IMR-90 (cell line): ENCODE data around the gene LEF1. TPM values are rescaled to one million over a fixed set of nuclear protein-coding genes. Genes with fewer than 3 reads are reported as not detected.
"Not testable (repeated sequence)": the region's sequence is repeated elsewhere in the genome, so short reads cannot be mapped to it uniquely, and the experiment has no call there.

Experiments
- ATAC-seq: fragments of 200-7000 bp; cut with Tn5 transposase; 2 replicates; pipeline ENCODE4 v1.9.1; 2020; ENCODE audit warnings: low read depth, mild to moderate bottlenecking, moderate library complexity
- BruUV-seq: library from RNA; stranded (reverse); fragments of 400-500 nt; replicated peaks from 2 replicates; lab custom pipeline; 2021; lab: Mats Ljungman, UMichigan
- CTCF ChIA-PET: fragments of 300-600 bp; formaldehyde crosslinking; extraction: SDS; loops from one replicate; lab custom pipeline; 2021; ENCODE audit warnings: antibody characterized with exemption; lab: Yijun Ruan, JAX
- POLR2A ChIA-PET: fragments of 300-600 bp; sonication (Branson Sonifier 250); formaldehyde crosslinking; loops from one replicate; lab custom pipeline; 2022; ENCODE audit warnings: antibody characterized with exemption; ENCODE audit not compliant: unreplicated experiment; lab: Charles Lee
- DNase-seq: peaks from one replicate; pipeline ENCODE4 v3.0.0; 2013
- H2AFZ ChIP-seq: replicated peaks from 2 replicates; pipeline ENCODE3; 2013; ENCODE audit warnings: low read length, mild to moderate bottlenecking; ENCODE audit not compliant: poor library complexity
- H2AK5ac ChIP-seq: 2 replicates; pipeline ENCODE4 v1.6.1; 2013; ENCODE audit warnings: low read depth, low read length, inconsistent platforms
- H2AK9ac ChIP-seq: replicated peaks from 2 replicates; pipeline ENCODE3; 2013; ENCODE audit warnings: mild to moderate bottlenecking, low read depth, low read length, moderate library complexity; ENCODE audit not compliant: poor library complexity
- H2BK120ac ChIP-seq: 2 replicates; pipeline ENCODE4 v1.6.1; 2013; ENCODE audit warnings: low read depth, low read length, inconsistent platforms
- H2BK15ac ChIP-seq: 3 replicates; pipeline ENCODE4 v1.6.1; 2013; ENCODE audit warnings: low read depth, low read length, inconsistent platforms
- H2BK20ac ChIP-seq: 2 replicates; pipeline ENCODE4 v1.6.1; 2013; ENCODE audit warnings: low read depth, mild to moderate bottlenecking, inconsistent platforms, low read length, moderate library complexity
- H2BK5ac ChIP-seq: 2 replicates; pipeline ENCODE4 v1.6.1; 2013; ENCODE audit warnings: mild to moderate bottlenecking, low read depth, low read length, inconsistent platforms; ENCODE audit not compliant: poor library complexity, severe bottlenecking
- H3K14ac ChIP-seq: replicated peaks from 2 replicates; pipeline ENCODE4 v1.6.1; 2013; ENCODE audit warnings: low read depth, low read length, inconsistent platforms
- H3K18ac ChIP-seq: 2 replicates; pipeline ENCODE4 v1.6.1; 2013; ENCODE audit warnings: low read depth, low read length, control low read depth
- H3K23ac ChIP-seq: 2 replicates; pipeline ENCODE4 v1.6.1; 2013; ENCODE audit warnings: low read depth, low read length, inconsistent platforms
- H3K27ac ChIP-seq: 2 replicates; pipeline ENCODE4 v1.5.1; 2013; ENCODE audit warnings: mild to moderate bottlenecking, control low read depth, low read length; ENCODE audit not compliant: insufficient read depth
- H3K27me3 ChIP-seq: 2 replicates; pipeline ENCODE4 v1.6.1; 2013; ENCODE audit warnings: low read length; ENCODE audit not compliant: control insufficient read depth, insufficient read depth
- H3K36me3 ChIP-seq: 2 replicates; pipeline ENCODE4 v1.6.1; 2013; ENCODE audit warnings: low read length, mixed read lengths; ENCODE audit not compliant: control insufficient read depth, insufficient read depth
- H3K4ac ChIP-seq: 2 replicates; pipeline ENCODE4 v1.6.1; 2013; ENCODE audit warnings: low read depth, low read length, inconsistent platforms
- H3K4me1 ChIP-seq: 2 replicates; pipeline ENCODE4 v1.6.1; 2013; ENCODE audit warnings: low read length, mixed read lengths; ENCODE audit not compliant: control insufficient read depth, insufficient read depth
- H3K4me2 ChIP-seq: 2 replicates; pipeline ENCODE4 v1.6.1; 2013; ENCODE audit warnings: low read depth, mild to moderate bottlenecking, control low read depth, low read length, moderate library complexity
- H3K4me3 ChIP-seq: 2 replicates; pipeline ENCODE4 v1.5.1; 2013; ENCODE audit warnings: low read depth, mild to moderate bottlenecking, control low read depth, low read length, moderate library complexity; ENCODE audit not compliant: insufficient read depth
- H3K56ac ChIP-seq: 2 replicates; pipeline ENCODE4 v1.6.1; 2013; ENCODE audit warnings: low read length, inconsistent platforms; ENCODE audit not compliant: insufficient read depth; ENCODE audit errors: extremely low read depth
- H3K79me1 ChIP-seq, 2 experiments: 2 replicates each; pipeline ENCODE4 v1.6.1; 2013; ENCODE audit warnings: low read length in 2 of 2, inconsistent platforms in 1 of 2, low read depth in 1 of 2
- H3K9ac ChIP-seq: 2 replicates; pipeline ENCODE4 v1.6.1; 2013; ENCODE audit warnings: low read depth, low read length, control low read depth
- H3K9me1 ChIP-seq: 2 replicates; pipeline ENCODE4 v1.6.1; 2013; ENCODE audit warnings: low read length, inconsistent platforms; ENCODE audit not compliant: insufficient read depth
- H3K9me3 ChIP-seq: 2 replicates; pipeline ENCODE4 v1.6.1; 2013; ENCODE audit warnings: low read length; ENCODE audit not compliant: control insufficient read depth, insufficient read depth
- H4K20me1 ChIP-seq: 2 replicates; pipeline ENCODE4 v1.6.1; 2013; ENCODE audit warnings: low read length, inconsistent platforms; ENCODE audit not compliant: insufficient read depth
- H4K5ac ChIP-seq: 2 replicates; pipeline ENCODE4 v1.6.1; 2013; ENCODE audit warnings: mild to moderate bottlenecking, low read depth, low read length, control low read depth
- H4K8ac ChIP-seq, 2 experiments: 2 replicates each; pipeline ENCODE4 v1.6.1; 2013; ENCODE audit warnings: low read depth in 2 of 2, low read length in 2 of 2, control low read depth in 1 of 2, inconsistent platforms in 1 of 2
- H4K91ac ChIP-seq: 2 replicates; pipeline ENCODE4 v1.6.1; 2013; ENCODE audit warnings: low read depth, low read length, inconsistent platforms; ENCODE audit not compliant: insufficient read depth
- WGBS, 2 experiments: methylation state at CpG; one replicate each; pipeline versions ENCODE4 v1.1.5 to v1.1.7; 2013; ENCODE audit warnings: missing lambda C conversion rate in 2 of 2; ENCODE audit not compliant: insufficient read length in 1 of 2; ENCODE audit errors: extremely low coverage in 2 of 2; 5-methylcytosine and 5-hydroxymethylcytosine counted together
- dilution Hi-C: fragments of 300-500 bp; cut with HindIII; formaldehyde crosslinking; loops from one replicate; pipeline ENCODE4 v1.14.3; 2018; ENCODE audit warnings: low sequenced_read_pairs; ENCODE audit not compliant: unreplicated experiment
- in situ Hi-C: fragments of 300-500 bp; cut with MboI; formaldehyde crosslinking; loops from 3 replicates; pipeline ENCODE4 v1.14.3; 2019; ENCODE audit warnings: low sequenced_read_pairs, inconsistent platforms, mixed read lengths
- intact Hi-C: fragments of 100-400 bp; cut with micrococcal nuclease; formaldehyde crosslinking; loops from 2 replicates; pipeline ENCODE4 v1.10.0; 2022
- polyA plus RNA-seq, 3 experiments: library from polyadenylated mRNA; depleted of rRNA; stranded (reverse); fragments of >200 nt; gene quantifications; 2 replicates each; pipeline ENCODE4 v1.2.3, GENCODE V29; 2012; ENCODE audit warnings: low replicate concordance in 1 of 3
- total RNA-seq: library from RNA; depleted of rRNA; stranded (reverse); fragments of >200 nt; gene quantifications from 2 replicates; pipeline ENCODE4 v1.2.3, GENCODE V29; 2012

The LEF1 gene
- total and polyA plus RNA-seq, 2 of the 4 experiments (the other 2 are of a cell fraction), result 1.7 to 1.8 TPM

GRCh38 chr4:108050166-108051111 lies 118.3 kb downstream of the LEF1 start:
- H2BK15ac ChIP-seq, dilution Hi-C loops, H3K14ac ChIP-seq, H3K4me2 ChIP-seq, POLR2A ChIA-PET, H3K79me1 ChIP-seq, H2AFZ ChIP-seq, H3K27ac ChIP-seq, H3K36me3 ChIP-seq, BruUV-seq, H4K5ac ChIP-seq, H4K20me1 ChIP-seq, H3K18ac ChIP-seq, H2BK120ac ChIP-seq, ATAC-seq, H3K4ac ChIP-seq, CTCF ChIA-PET, intact Hi-C loops, H3K9ac ChIP-seq, H3K9me1 ChIP-seq, H3K56ac ChIP-seq, H3K4me3 ChIP-seq, H2BK20ac ChIP-seq, DNase-seq, H3K9me3 ChIP-seq, H2BK5ac ChIP-seq, H4K91ac ChIP-seq, in situ Hi-C loops, H2AK5ac ChIP-seq, H3K4me1 ChIP-seq, H3K23ac ChIP-seq, H2AK9ac ChIP-seq, H3K27me3 ChIP-seq, H4K8ac ChIP-seq: not testable (repeated sequence)
- no CpG with 5 or more reads among the region's 10 CpGs for WGBS, 2 experiments
